Kidney (tissue), 14 donors: ENCODE results near the gene ZMYND10. TPM values are rescaled to one million over a fixed set of nuclear protein-coding genes. Genes with fewer than 3 reads are reported as not detected.
A peak's percentile ranks its signal among the peaks of the same experiment; 100 is the strongest.

Experiments used
- DNase-seq, 5 donors: peaks; one replicate each; pipeline ENCODE4 v3.0.0-alpha.2; 2013 to 2020
- FAIRE-seq: peaks from 2 replicates; lab custom pipeline; 2012; peaks lifted over from hg19 to GRCh38; lab: Jason Lieb, UNC
- H3K27ac ChIP-seq, 2 donors: one replicate each; pipeline ENCODE4 v1.7.0; 2013; ENCODE audit warnings: low read depth in 2 of 2, low read length in 2 of 2, inconsistent platforms in 1 of 2
- H3K27me3 ChIP-seq: one replicate; pipeline ENCODE4 v1.7.1; 2013; ENCODE audit warnings: low read length, inconsistent platforms; ENCODE audit not compliant: control insufficient read depth, insufficient read depth
- H3K36me3 ChIP-seq, 3 donors: one replicate each; pipeline versions ENCODE4 v1.7.0 to v1.7.1; 2013; ENCODE audit warnings: low read length in 3 of 3, control low read depth in 1 of 3, inconsistent platforms in 1 of 3; ENCODE audit not compliant: insufficient read depth in 3 of 3, control insufficient read depth in 2 of 3
- H3K4me1 ChIP-seq, 3 donors: one replicate each; pipeline versions ENCODE4 v1.7.0 to v1.7.1; 2013; ENCODE audit warnings: low read length in 3 of 3, inconsistent platforms in 1 of 3, low read depth in 1 of 3; ENCODE audit not compliant: control insufficient read depth in 2 of 3, insufficient read depth in 2 of 3
- H3K4me3 ChIP-seq, 3 donors: one replicate each; pipeline versions ENCODE4 v1.7.0 to v1.8.1; 2013; ENCODE audit warnings: low read length in 3 of 3, control low read depth in 1 of 3, inconsistent platforms in 1 of 3
- H3K9ac ChIP-seq, 3 donors: one replicate each; pipeline versions ENCODE4 v1.7.0 to v1.7.1; 2013; ENCODE audit warnings: low read length in 3 of 3, control low read depth in 1 of 3, inconsistent platforms in 1 of 3
- H3K9me3 ChIP-seq, 3 donors: one replicate each; pipeline versions ENCODE4 v1.7.0 to v1.7.1; 2013; ENCODE audit warnings: low read length in 3 of 3, control low read depth in 1 of 3, inconsistent platforms in 1 of 3; ENCODE audit not compliant: control insufficient read depth in 2 of 3, insufficient read depth in 1 of 3
- intact Hi-C: fragments of 100-400 bp; cut with DNase I; formaldehyde crosslinking; loops from one replicate; pipeline ENCODE4 v1.11.1; 2022
- polyA plus RNA-seq: library from polyadenylated mRNA; stranded (reverse); fragments of 350-450 nt; fragmentation: Illumina TruSeq; extraction: RNeasy Lipid Tissue Mini Kit (QIAGEN cat#74804); gene quantifications from one replicate; pipeline ENCODE4 v1.2.3, GENCODE V29; 2014; ENCODE audit warnings: low read depth, low replicate concordance; ENCODE audit not compliant: insufficient read depth
- total RNA-seq: library from RNA; stranded (reverse); fragmentation: NEBNext Ultra II Directional; extraction: Animal tissue kit (Norgen Biotek cat#: 25700); gene quantifications from one replicate; pipeline ENCODE4 v1.2.1, GENCODE V29; 2021
- TF ChIP-seq, protein P1 (sequence below): IDR thresholded peaks from 3 replicates; pipeline ENCODE4 v1.5.1; 2012; ENCODE audit warnings: mild to moderate bottlenecking, moderate library complexity, borderline replicate concordance; ENCODE audit not compliant: insufficient read depth; ENCODE audit errors: extremely low read depth
- donor health status: control.
- donor health status: control.
- donor health status: control.
- donor health status: control.
- donor health status: control.
- donor health status: DM: yes; HTN: yes; CAD: no.
- donor health status: Normal renal cell carcinoma (clear cell type).

Gene ZMYND10
- total and polyA plus RNA-seq, 2 donors from 2014 or later = 10.0 to 14.2 TPM

DNA sequence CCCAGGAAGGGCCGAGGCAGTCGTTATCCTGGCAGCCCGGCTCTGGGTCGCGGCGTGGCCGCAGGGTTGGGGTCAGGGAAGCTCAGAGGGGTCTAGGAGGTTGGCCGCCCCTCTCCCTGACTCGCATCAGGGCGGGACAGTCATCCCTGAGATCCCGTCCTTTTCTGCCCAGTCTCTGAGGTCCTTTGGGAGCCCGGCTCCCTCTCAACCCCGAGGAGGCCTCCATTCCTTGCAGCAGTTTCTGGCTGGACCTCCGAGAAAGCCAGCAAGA, 23.5 kb downstream of the ZMYND10 start:
- Histone ChIP-seq H3K4me3 (peak overlapping the region; percentile 1 to 98 (median 71)), H3K36me3 (peaks cover 6 to 29% (median 15%) of the 10 kb centered on the region in 3 donors), H3K9me3 (no peaks in the 10 kb centered on the region), H3K27ac (peak overlapping the region; percentile 86 to 87), H3K27me3 (no peaks in the 10 kb centered on the region), H3K9ac (peak overlapping the region; percentile 10 to 81 (median 44)), H3K4me1 (peaks cover 3 to 53% (median 30%) of the 10 kb centered on the region in 3 donors)
- intact Hi-C loops = no loop called here
- TF ChIP-seq, protein P1, sequence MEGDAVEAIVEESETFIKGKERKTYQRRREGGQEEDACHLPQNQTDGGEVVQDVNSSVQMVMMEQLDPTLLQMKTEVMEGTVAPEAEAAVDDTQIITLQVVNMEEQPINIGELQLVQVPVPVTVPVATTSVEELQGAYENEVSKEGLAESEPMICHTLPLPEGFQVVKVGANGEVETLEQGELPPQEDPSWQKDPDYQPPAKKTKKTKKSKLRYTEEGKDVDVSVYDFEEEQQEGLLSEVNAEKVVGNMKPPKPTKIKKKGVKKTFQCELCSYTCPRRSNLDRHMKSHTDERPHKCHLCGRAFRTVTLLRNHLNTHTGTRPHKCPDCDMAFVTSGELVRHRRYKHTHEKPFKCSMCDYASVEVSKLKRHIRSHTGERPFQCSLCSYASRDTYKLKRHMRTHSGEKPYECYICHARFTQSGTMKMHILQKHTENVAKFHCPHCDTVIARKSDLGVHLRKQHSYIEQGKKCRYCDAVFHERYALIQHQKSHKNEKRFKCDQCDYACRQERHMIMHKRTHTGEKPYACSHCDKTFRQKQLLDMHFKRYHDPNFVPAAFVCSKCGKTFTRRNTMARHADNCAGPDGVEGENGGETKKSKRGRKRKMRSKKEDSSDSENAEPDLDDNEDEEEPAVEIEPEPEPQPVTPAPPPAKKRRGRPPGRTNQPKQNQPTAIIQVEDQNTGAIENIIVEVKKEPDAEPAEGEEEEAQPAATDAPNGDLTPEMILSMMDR = no peak
- DNase-seq (no peak), FAIRE-seq (no peak)

DNA sequence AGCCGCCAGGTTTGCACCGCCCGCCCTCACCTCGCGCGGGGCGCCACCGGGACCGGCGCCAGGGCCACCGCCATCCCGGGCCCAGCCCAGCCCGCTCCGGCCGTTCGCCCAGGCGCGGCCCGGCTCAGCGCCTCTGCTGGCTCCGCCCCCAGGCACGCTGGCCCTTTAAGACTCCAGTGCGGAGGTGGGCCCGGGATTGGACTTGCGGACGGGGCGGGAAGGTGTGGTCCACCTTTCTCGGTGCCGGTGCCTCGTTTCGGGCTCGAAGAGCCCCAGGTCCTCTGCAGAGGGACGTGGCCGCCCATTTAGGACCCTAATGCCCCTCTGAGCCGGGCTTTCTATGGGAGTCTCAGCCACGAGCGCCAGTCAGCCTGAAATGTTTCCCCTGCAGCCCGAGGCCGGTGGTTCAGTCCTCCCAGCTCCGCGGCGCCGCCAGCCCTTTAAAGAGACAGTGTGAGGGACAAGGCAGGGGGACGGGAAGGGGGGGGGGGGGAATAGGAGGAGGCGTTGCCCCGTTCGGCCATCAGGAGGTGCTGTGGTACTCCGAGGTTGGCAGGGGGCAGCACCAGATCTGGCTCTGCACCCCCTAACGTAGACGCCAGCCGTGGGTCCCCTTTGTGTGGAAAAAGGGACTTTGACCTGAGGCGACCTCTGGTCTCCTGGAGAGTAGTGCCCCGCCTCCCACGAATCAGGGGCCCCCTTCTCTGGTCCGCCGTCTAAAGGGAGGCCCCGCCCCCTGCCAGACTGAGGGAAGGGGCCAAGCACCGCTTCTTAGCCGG, 24.0 kb downstream of the ZMYND10 start:
- peaks cover 6 to 29% (median 17%) of the 10 kb centered on the region in 3 donors for H3K36me3 ChIP-seq
- peaks cover 3 to 52% (median 30%) of the 10 kb centered on the region in 3 donors for H3K4me1 ChIP-seq
- TF ChIP-seq, protein P1 = no peak
- intact Hi-C loops = no loop called here
- H3K4me3 ChIP-seq = peak overlapping the region; percentile 71 to 98 (median 78)
- no peaks in the 10 kb centered on the region for H3K9me3 ChIP-seq
- DNase-seq (peak; percentile 94 to 97 (median 96)), FAIRE-seq (no peak)
- no peaks in the 10 kb centered on the region for H3K27me3 ChIP-seq
- H3K27ac ChIP-seq = peak overlapping the region; percentile 97 to 99
- H3K9ac ChIP-seq = peak overlapping the region; percentile 51 to 99 (median 81)

DNA sequence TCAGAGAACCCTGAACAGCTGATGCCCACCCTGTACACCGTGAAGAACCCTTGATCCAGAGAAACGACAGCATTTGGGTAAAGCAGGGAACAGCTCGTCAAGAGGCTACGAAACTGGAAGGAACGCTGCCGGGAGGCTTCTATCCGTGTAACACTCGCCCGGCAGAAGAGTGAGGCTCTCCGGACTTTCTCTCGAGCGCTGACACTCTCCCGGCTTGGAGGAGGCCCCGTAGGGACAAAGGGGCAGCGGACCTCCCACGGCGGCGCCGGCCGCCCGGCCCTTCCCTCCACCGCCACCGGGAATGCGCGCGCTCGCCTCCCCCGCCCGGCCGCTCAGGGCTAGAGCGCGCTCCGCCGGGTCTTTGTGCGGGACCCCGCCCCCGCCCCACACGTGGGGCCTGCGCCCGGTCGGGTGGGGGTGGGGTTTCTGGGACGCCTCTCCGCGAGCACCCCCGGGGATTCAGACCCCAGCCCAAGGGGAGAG, 24.6 kb downstream of the ZMYND10 start:
- TF ChIP-seq, protein P1 = no peak
- peak overlapping the region; percentile 97 to 99 for H3K27ac ChIP-seq
- H3K4me1 ChIP-seq = peaks cover 3 to 52% (median 30%) of the 10 kb centered on the region in 3 donors
- FAIRE-seq (no peak), DNase-seq (peak; percentile 88 to 96 (median 93))
- peak overlapping the region; percentile 79 to 98 (median 97) for H3K4me3 ChIP-seq
- intact Hi-C loops = no loop called here
- H3K27me3 ChIP-seq = no peaks in the 10 kb centered on the region
- no peaks in the 10 kb centered on the region for H3K9me3 ChIP-seq
- peaks cover 6 to 26% (median 17%) of the 10 kb centered on the region in 3 donors for H3K36me3 ChIP-seq
- peak overlapping the region; percentile 77 to 99 (median 77) for H3K9ac ChIP-seq
